ENCODE results near the gene PACSIN2. TPM values are rescaled to one million over a fixed set of nuclear protein-coding genes. Genes with fewer than 3 reads are reported as not detected.

The PACSIN2 gene
- total RNA-seq, 4 donors from 2014 or later: 25.8 to 46.0 (median 27.8) TPM

DNA sequence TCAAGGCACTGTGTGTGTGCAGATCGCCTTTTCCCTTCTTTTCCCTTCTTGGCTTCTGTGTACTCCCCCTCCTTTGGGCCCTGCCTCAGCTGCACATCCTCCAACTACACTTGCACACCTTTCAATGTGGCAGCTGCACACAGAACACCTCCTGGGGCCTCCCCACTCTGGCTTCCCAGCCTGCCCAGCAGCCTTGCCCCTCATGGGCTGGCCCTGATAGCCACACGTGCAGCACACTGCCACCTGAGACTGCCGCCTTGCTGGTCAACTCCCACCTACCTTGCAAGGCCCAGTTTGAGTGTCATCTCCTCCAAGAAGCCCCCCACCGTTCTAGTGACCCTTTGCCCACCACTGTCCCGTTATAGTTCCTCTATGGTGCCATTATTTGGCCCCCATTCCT is 80.6 kb downstream of the PACSIN2 start:
- TF ChIP-seq, protein P1, sequence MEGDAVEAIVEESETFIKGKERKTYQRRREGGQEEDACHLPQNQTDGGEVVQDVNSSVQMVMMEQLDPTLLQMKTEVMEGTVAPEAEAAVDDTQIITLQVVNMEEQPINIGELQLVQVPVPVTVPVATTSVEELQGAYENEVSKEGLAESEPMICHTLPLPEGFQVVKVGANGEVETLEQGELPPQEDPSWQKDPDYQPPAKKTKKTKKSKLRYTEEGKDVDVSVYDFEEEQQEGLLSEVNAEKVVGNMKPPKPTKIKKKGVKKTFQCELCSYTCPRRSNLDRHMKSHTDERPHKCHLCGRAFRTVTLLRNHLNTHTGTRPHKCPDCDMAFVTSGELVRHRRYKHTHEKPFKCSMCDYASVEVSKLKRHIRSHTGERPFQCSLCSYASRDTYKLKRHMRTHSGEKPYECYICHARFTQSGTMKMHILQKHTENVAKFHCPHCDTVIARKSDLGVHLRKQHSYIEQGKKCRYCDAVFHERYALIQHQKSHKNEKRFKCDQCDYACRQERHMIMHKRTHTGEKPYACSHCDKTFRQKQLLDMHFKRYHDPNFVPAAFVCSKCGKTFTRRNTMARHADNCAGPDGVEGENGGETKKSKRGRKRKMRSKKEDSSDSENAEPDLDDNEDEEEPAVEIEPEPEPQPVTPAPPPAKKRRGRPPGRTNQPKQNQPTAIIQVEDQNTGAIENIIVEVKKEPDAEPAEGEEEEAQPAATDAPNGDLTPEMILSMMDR (IDR thresholded peaks at IDR 0.05): no peak
- TF ChIP-seq POLR2A (IDR thresholded peaks at IDR 0.05): no peak
- Histone ChIP-seq H3K9me3 (no peaks in the 10 kb centered on the region), H3K27me3 (no peaks in the 10 kb centered on the region), H3K4me1 (peaks cover 92 to 100% (median 92%) of the 10 kb centered on the region in 3 donors), H3K36me3 (no peaks in the 10 kb centered on the region), H3K27ac (peak overlapping the region; percentile 79 to 98 (median 93)), H3K4me3 (peak overlapping the region in 1 of 4 donors; percentile 12)
- 62 to 64% methylated on average over 5 of the region's 5 CpGs for WGBS, 2 donors
- DNase-seq: no peak
- intact Hi-C loops (cut with DNase I): no loop called here

DNA sequence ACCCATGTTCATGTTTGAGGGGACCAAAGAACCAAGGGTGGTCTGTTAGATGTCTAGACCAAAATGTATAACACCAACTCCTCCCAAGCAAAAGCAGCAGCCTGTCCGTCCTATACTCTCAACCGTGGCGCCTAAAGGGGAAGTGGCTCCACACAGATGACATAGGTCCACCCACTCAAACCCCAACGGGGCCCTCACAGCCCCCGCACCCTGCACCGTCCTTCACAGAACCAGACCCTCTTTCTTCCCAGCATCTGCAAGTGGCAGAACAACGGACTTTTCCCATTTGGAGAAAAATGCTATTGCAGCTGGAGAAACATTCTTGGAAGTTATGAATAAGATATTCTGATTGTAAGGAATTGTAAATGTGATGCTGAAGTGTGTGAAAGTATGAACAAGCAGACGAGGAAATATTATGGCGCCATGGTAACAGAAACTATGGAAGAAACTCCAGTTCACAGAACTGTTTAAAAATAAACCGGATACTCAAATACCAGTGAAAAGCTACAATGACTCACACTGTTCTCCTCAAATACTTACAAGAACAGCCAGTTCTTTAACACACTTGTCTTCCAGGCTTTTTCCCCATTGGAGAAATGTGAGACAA is 81.4 kb downstream of the PACSIN2 start:
- Histone ChIP-seq H3K9me3 (no peaks in the 10 kb centered on the region), H3K27me3 (no peaks in the 10 kb centered on the region), H3K27ac (peak overlapping the region; percentile 79 to 98 (median 93)), H3K4me1 (peaks cover 84 to 100% (median 90%) of the 10 kb centered on the region in 3 donors), H3K4me3 (peak overlapping the region in 1 of 4 donors; percentile 43), H3K36me3 (no peaks in the 10 kb centered on the region)
- TF ChIP-seq POLR2A (IDR thresholded peaks at IDR 0.05): no peak
- TF ChIP-seq, protein P1 (IDR thresholded peaks at IDR 0.05): peak in 1 of 6 experiments; percentile 10
- 8 to 11% methylated on average over 6 to 10 of the region's 10 CpGs for WGBS, 2 donors
- no peak for DNase-seq
- intact Hi-C loops (cut with DNase I): no loop called here

DNA sequence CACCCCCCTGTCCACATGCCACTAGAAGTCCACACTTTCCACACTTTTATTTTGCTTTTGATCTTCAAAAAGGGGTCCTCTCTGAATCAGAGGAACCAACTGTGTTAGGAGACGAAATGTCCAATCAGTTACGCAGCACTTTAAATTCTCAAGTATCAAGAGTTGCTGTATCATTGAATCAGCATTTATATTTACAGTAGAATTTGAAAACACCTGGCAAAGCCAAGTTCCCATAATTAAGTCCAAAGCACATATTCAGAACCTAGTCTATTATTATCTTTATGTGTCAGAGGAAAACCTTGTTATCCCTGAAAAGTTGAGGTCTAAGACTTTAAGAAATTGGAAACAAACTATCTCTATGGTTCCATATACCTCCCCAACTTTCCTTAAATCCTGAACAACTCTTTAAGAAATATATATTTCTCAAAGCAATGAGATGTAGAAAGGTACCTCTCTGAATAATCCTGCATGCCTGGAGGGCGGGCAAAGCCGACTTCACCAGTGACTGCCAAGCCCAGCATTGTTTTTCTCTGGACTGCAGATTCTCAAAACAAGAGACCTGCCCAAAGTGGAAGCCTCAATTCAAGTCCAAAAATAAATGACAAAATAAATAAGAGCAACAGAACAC is 82.0 kb downstream of the PACSIN2 start:
- Histone ChIP-seq H3K9me3 (no peaks in the 10 kb centered on the region), H3K4me1 (peaks cover 78 to 98% (median 84%) of the 10 kb centered on the region in 3 donors), H3K4me3 (peak overlapping the region in 1 of 4 donors; percentile 43), H3K36me3 (no peaks in the 10 kb centered on the region), H3K27me3 (no peaks in the 10 kb centered on the region), H3K27ac (peak overlapping the region; percentile 79 to 97 (median 93))
- no peak for DNase-seq
- TF ChIP-seq, protein P1 (IDR thresholded peaks at IDR 0.05): no peak
- TF ChIP-seq POLR2A (IDR thresholded peaks at IDR 0.05): no peak
- intact Hi-C loops (cut with DNase I): no loop called here
- WGBS, 2 donors: 50 to 55% methylated on average over 4 of the region's 4 CpGs

DNA sequence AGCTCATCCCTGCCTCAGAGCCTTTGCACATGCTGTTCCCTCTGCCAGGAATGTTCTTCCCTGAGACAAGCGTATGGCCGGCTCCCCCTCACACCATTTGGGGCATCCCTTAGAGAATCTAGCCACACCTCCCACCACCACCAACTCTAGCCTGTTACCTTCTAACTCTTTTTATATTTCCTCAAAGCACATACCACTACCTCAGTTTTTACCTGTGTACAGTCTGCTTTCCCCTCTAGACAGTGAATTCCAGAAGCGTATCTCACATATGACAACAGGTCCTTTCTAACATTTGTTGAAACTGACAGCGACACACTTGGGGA is 82.8 kb downstream of the PACSIN2 start:
- TF ChIP-seq, protein P1 (IDR thresholded peaks at IDR 0.05): no peak
- TF ChIP-seq POLR2A (IDR thresholded peaks at IDR 0.05): no peak
- Histone ChIP-seq H3K27ac (peak overlapping the region; percentile 79 to 97 (median 93)), H3K36me3 (peaks cover 0 to 5% (median 0%) of the 10 kb centered on the region in 3 donors), H3K4me1 (peaks cover 70 to 94% (median 76%) of the 10 kb centered on the region in 3 donors), H3K9me3 (no peaks in the 10 kb centered on the region), H3K27me3 (no peaks in the 10 kb centered on the region), H3K4me3 (no peak overlapping the region)
- 94 to 96% methylated on average over 4 of the region's 4 CpGs for WGBS, 2 donors
- intact Hi-C loops (cut with DNase I): no loop called here
- no peak for DNase-seq

DNA sequence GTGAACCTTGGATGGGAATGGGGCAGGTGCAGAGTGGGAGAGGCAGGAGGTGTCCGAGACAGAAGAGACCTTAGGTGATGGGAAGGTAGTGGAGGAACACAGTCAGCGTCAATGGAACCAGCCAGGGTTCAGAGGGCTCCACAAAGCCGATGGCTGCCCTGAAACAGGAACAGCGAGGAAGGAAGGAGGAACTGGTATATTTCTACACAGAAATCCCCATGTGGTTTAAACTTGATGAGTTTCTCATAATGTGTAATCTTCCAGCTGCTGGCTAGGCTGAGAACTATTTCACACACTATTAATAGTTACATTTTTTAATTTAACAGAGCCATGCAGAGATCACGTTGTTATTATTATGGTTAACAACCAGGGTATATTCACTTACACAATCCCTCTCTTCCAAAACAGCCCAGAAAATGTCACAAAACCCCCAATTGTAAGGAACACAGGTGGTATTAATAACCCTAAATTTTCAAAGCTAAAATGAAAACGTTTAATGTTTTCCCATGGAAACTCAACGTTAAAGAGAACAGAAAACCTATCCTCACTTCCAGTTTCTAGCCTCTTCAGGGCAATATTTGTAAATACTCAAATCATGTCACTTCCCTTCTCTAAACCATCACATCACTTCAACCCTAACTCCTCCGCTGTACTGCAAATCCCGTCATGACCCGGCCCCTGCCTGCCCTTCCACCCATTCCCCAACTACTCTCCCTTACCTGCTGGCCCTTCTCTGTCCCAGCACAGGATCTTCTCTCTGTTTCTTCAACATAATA is 83.3 kb downstream of the PACSIN2 start:
- 44 to 58% methylated on average over 10 of the region's 10 CpGs for WGBS, 2 donors
- peaks cover 0 to 5% (median 0%) of the 10 kb centered on the region in 3 donors for H3K36me3 ChIP-seq
- DNase-seq: no peak

More for the DNA sequence above, 83.3 kb downstream of the PACSIN2 start:
- Histone ChIP-seq H3K9me3 (no peaks in the 10 kb centered on the region), H3K27me3 (no peaks in the 10 kb centered on the region), H3K4me1 (peaks cover 64 to 94% (median 70%) of the 10 kb centered on the region in 3 donors), H3K27ac (peak overlapping the region; percentile 79 to 97 (median 93)), H3K4me3 (peak overlapping the region in 1 of 4 donors; percentile 2)
- TF ChIP-seq, protein P1 (IDR thresholded peaks at IDR 0.05): no peak
- TF ChIP-seq POLR2A (IDR thresholded peaks at IDR 0.05): no peak
- intact Hi-C loops (cut with DNase I): no loop called here

Measured in esophagus squamous epithelium (tissue), 5 donors.